CD14-positive monocyte (primary cell): ENCODE data around the gene SDK1. TPM values are rescaled to one million over a fixed set of nuclear protein-coding genes. Genes with fewer than 3 reads are reported as not detected.

Experiments
- DNase-seq, 3 donors: peaks; one replicate each; pipeline ENCODE4 v3.0.0-alpha.2; 2011 to 2022
- H2AFZ ChIP-seq: 2 replicates; pipeline ENCODE4 v1.6.0; 2012; ENCODE audit warnings: mild to moderate bottlenecking, low read depth, low read length, inconsistent platforms; ENCODE audit not compliant: insufficient read depth, poor library complexity, severe bottlenecking
- H3K27ac ChIP-seq, 2 donors: 1 replicate in 1 of 2; 2 replicates in 1 of 2; pipeline ENCODE4 v1.5.1; 2012 to 2013; ENCODE audit warnings: low read length in 2 of 2, control low read depth in 1 of 2, inconsistent platforms in 1 of 2, low read depth in 1 of 2, mild to moderate bottlenecking in 1 of 2
- H3K27me3 ChIP-seq, 2 donors: one replicate each; pipeline versions ENCODE4 v1.6.0 to v1.6.1; 2011 to 2013; ENCODE audit warnings: low read length in 2 of 2; ENCODE audit not compliant: control insufficient read depth in 2 of 2, insufficient read depth in 2 of 2
- H3K36me3 ChIP-seq, 2 donors: replicated peaks in 1 of 2; 1 replicate in 1 of 2; 2 replicates in 1 of 2; pipeline versions ENCODE4 v1.5.1 to v1.6.1; 2012 to 2013; ENCODE audit warnings: low read length in 2 of 2, control low read depth in 1 of 2, inconsistent platforms in 1 of 2, mild to moderate bottlenecking in 1 of 2; ENCODE audit not compliant: insufficient read depth in 2 of 2, control insufficient read depth in 1 of 2
- H3K4me1 ChIP-seq, 2 donors: 1 replicate in 1 of 2; 2 replicates in 1 of 2; pipeline versions ENCODE4 v1.5.1 to v1.6.1; 2012 to 2013; ENCODE audit warnings: low read length in 2 of 2, control low read depth in 1 of 2, inconsistent platforms in 1 of 2, mild to moderate bottlenecking in 1 of 2, moderate library complexity in 1 of 2; ENCODE audit not compliant: insufficient read depth in 2 of 2, control insufficient read depth in 1 of 2
- H3K4me2 ChIP-seq: replicated peaks from 2 replicates; pipeline ENCODE3; 2012; ENCODE audit warnings: low read length, moderate library complexity, mild to moderate bottlenecking; ENCODE audit not compliant: poor library complexity, severe bottlenecking; ENCODE audit errors: extremely low read depth
- H3K4me3 ChIP-seq, 3 experiments: fragments of 200-600 bp in 1 of 3; sonication (generic) in 1 of 3; replicated peaks in 1 of 3; 1 replicate in 2 of 3; 2 replicates in 1 of 3; pipeline ENCODE4 v1.5.1; 2011 to 2013; ENCODE audit warnings: low read length in 3 of 3, mild to moderate bottlenecking in 3 of 3, control low read depth in 2 of 3, low read depth in 2 of 3, inconsistent platforms in 1 of 3, moderate library complexity in 1 of 3
- H3K79me2 ChIP-seq: 2 replicates; pipeline ENCODE4 v1.6.0; 2012; ENCODE audit warnings: mild to moderate bottlenecking, control low read depth, inconsistent platforms, low read length, moderate library complexity; ENCODE audit not compliant: insufficient read depth
- H3K9ac ChIP-seq: 2 replicates; pipeline ENCODE4 v1.6.0; 2017; ENCODE audit warnings: low read length, mild to moderate bottlenecking; ENCODE audit not compliant: insufficient read depth, poor library complexity, severe bottlenecking
- H3K9me3 ChIP-seq, 2 donors: replicated peaks in 1 of 2; 1 replicate in 1 of 2; 2 replicates in 1 of 2; pipeline versions ENCODE4 v1.5.1 to v1.6.1; 2012 to 2013; ENCODE audit warnings: low read length in 2 of 2, control low read depth in 1 of 2; ENCODE audit not compliant: control insufficient read depth in 1 of 2, insufficient read depth in 1 of 2
- H4K20me1 ChIP-seq: 2 replicates; pipeline ENCODE4 v1.6.0; 2012; ENCODE audit warnings: mild to moderate bottlenecking, low read length, control low read depth, moderate library complexity; ENCODE audit not compliant: insufficient read depth
- H3K27ac Mint-ChIP-seq, 7 donors: one replicate each; pipeline ENCODE4 v1.8.0; 2020; ENCODE audit warnings: mild to moderate bottlenecking in 7 of 7, mixed read lengths in 7 of 7, moderate library complexity in 6 of 7, inconsistent platforms in 2 of 7
- H3K27me3 Mint-ChIP-seq, 3 donors: one replicate each; pipeline ENCODE4 v1.8.0; 2021 to 2022; ENCODE audit warnings: low read depth in 3 of 3, mild to moderate bottlenecking in 3 of 3, mixed read lengths in 3 of 3, moderate library complexity in 3 of 3, inconsistent platforms in 1 of 3
- H3K36me3 Mint-ChIP-seq, 2 donors: one replicate each; pipeline ENCODE4 v1.8.0; 2020; ENCODE audit warnings: mixed read lengths in 2 of 2, inconsistent platforms in 1 of 2, mild to moderate bottlenecking in 1 of 2
- H3K4me1 Mint-ChIP-seq: one replicate; pipeline ENCODE4 v1.8.0; 2020; ENCODE audit warnings: mild to moderate bottlenecking, mixed read lengths
- H3K4me3 Mint-ChIP-seq, 2 donors: one replicate each; pipeline ENCODE4 v1.8.0; 2020; ENCODE audit warnings: mild to moderate bottlenecking in 2 of 2, mixed read lengths in 2 of 2, moderate library complexity in 1 of 2
- H3K9me3 Mint-ChIP-seq, 7 donors: one replicate each; pipeline ENCODE4 v1.8.0; 2020 to 2022; ENCODE audit warnings: mixed read lengths in 7 of 7, mild to moderate bottlenecking in 6 of 7, moderate library complexity in 6 of 7, inconsistent platforms in 2 of 7
- WGBS: methylation state at CpG from one replicate; pipeline ENCODE4 v1.1.5; 2013; ENCODE audit warnings: missing lambda C conversion rate; ENCODE audit not compliant: insufficient coverage; 5-methylcytosine and 5-hydroxymethylcytosine counted together
- intact Hi-C, 2 donors: fragments of 100-400 bp; cut with micrococcal nuclease; formaldehyde crosslinking; loops; one replicate each; pipeline versions ENCODE4 v1.15.0 to v1.15.1; 2023
- polyA plus RNA-seq, 3 donors: library from polyadenylated mRNA; depleted of rRNA in 1 of 3; unstranded in 2 of 3; stranded (reverse) in 1 of 3; fragments of 300-500 nt in 2 of 3; fragments of >200 nt in 1 of 3; fragmentation: Illumina TruSeq in 2 of 3; gene quantifications; 1 replicate in 2 of 3; 2 replicates in 1 of 3; pipeline ENCODE4 v1.2.3, GENCODE V29; 2012 to 2021
- TF ChIP-seq, protein P1 (sequence below): fragments of 200-600 bp; IDR thresholded peaks from one replicate; pipeline ENCODE4 v1.8.0; 2022; ENCODE audit warnings: antibody characterized with exemption, mild to moderate bottlenecking

Gene SDK1
- polyA plus RNA-seq, 3 donors: 0.01 TPM; not detected in 2

DNA sequence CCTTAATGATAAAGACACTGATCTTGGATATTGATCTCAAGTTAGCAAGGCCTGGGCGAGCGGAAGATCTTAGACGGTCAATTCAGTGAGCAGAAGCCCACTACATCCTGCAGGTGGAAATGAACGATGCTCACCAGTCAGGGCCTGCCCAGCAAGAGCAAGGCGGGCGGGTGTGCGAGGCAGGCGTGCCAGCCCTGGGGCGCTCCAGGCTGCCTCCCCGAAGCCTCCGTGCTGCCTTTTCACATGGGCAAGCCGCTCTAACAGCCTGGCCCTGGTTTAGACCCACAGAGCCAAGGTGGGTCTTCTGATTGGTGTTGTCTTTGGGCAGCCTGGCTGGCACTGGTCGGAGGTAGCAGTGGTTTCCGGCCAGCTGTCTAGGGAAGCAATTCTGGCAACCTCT lies 906.0 kb downstream of the SDK1 start:
- Histone ChIP-seq H4K20me1 (no peaks in the 10 kb centered on the region), H3K4me3 (no peak overlapping the region), H3K4me1 (no peaks in the 10 kb centered on the region), H3K36me3 (no peaks in the 10 kb centered on the region), H3K79me2 (no peaks in the 10 kb centered on the region), H2AFZ (no peak overlapping the region), H3K9ac (no peak overlapping the region), H3K27ac (no peak overlapping the region), H3K4me2 (no peak overlapping the region), H3K27me3 (no peaks in the 10 kb centered on the region), H3K9me3 (no peaks in the 10 kb centered on the region)
- intact Hi-C loops: no loop called here
- no peak for DNase-seq
- TF ChIP-seq, protein P1, sequence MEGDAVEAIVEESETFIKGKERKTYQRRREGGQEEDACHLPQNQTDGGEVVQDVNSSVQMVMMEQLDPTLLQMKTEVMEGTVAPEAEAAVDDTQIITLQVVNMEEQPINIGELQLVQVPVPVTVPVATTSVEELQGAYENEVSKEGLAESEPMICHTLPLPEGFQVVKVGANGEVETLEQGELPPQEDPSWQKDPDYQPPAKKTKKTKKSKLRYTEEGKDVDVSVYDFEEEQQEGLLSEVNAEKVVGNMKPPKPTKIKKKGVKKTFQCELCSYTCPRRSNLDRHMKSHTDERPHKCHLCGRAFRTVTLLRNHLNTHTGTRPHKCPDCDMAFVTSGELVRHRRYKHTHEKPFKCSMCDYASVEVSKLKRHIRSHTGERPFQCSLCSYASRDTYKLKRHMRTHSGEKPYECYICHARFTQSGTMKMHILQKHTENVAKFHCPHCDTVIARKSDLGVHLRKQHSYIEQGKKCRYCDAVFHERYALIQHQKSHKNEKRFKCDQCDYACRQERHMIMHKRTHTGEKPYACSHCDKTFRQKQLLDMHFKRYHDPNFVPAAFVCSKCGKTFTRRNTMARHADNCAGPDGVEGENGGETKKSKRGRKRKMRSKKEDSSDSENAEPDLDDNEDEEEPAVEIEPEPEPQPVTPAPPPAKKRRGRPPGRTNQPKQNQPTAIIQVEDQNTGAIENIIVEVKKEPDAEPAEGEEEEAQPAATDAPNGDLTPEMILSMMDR: no peak
- Mint-ChIP-seq H3K27ac (no peak overlapping the region), H3K27me3 (peaks cover 0 to 4% (median 4%) of the 10 kb centered on the region in 3 donors), H3K36me3 (no peaks in the 10 kb centered on the region), H3K4me3 (no peak overlapping the region), H3K9me3 (peaks cover 2 to 26% (median 8%) of the 10 kb centered on the region in 7 donors), H3K4me1 (no peaks in the 10 kb centered on the region)
- 93% methylated on average over 13 of the region's 14 CpGs for WGBS

DNA sequence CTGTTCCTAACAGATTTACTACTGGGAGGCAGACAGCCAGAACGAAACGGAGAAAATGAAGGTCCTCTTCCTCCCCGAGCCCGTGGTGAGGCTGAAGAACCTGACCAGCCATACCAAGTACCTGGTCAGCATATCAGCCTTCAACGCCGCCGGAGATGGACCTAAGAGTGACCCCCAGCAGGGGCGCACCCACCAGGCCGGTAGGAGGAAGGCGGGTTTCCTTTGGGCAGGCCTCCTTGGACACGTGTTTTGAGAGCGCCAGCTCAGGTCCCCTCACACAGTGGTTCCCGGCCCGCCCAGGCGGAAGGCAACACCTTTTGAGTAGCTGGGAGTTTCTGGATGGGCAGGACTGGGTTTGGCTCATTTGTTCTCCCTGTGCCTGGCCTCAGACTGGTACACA lies 907.0 kb downstream of the SDK1 start:
- DNase-seq: no peak
- H3K4me3 Mint-ChIP-seq: no peak overlapping the region

More for the DNA sequence above, 907.0 kb downstream of the SDK1 start:
- intact Hi-C loops: no loop called here
- Histone ChIP-seq H3K9me3 (no peaks in the 10 kb centered on the region), H3K4me3 (no peak overlapping the region), H3K27ac (no peak overlapping the region), H2AFZ (no peak overlapping the region), H3K36me3 (no peaks in the 10 kb centered on the region), H3K9ac (no peak overlapping the region), H3K27me3 (no peaks in the 10 kb centered on the region), H3K4me2 (no peak overlapping the region), H3K4me1 (no peaks in the 10 kb centered on the region), H3K79me2 (no peaks in the 10 kb centered on the region), H4K20me1 (no peaks in the 10 kb centered on the region)
- no peaks in the 10 kb centered on the region for H3K36me3 Mint-ChIP-seq
- H3K4me1 Mint-ChIP-seq: no peaks in the 10 kb centered on the region
- peaks cover 0 to 4% (median 4%) of the 10 kb centered on the region in 3 donors for H3K27me3 Mint-ChIP-seq
- H3K27ac Mint-ChIP-seq: no peak overlapping the region
- TF ChIP-seq, protein P1: no peak
- H3K9me3 Mint-ChIP-seq: peaks cover 2 to 23% (median 5%) of the 10 kb centered on the region in 7 donors
- WGBS: 95% methylated on average over 9 of the region's 15 CpGs
